Osteocyte (in vitro differentiated cells): ENCODE data around the gene EMILIN2. TPM values are rescaled to one million over a fixed set of nuclear protein-coding genes. Genes with fewer than 3 reads are reported as not detected.

Experiments used
- DNase-seq: peaks from one replicate; pipeline ENCODE4 v3.0.0; 2021; ENCODE audit warnings: mixed read lengths; ENCODE audit not compliant: unreplicated experiment; ENCODE audit errors: extremely low spot score
- H3K27ac Mint-ChIP-seq: one replicate; pipeline ENCODE4 v1.8.0; 2021; ENCODE audit warnings: mild to moderate bottlenecking, mixed read lengths; ENCODE audit not compliant: unreplicated experiment
- H3K27me3 Mint-ChIP-seq: one replicate; pipeline ENCODE4 v1.8.0; 2021; ENCODE audit warnings: mixed read lengths; ENCODE audit not compliant: unreplicated experiment
- H3K36me3 Mint-ChIP-seq: one replicate; pipeline ENCODE4 v1.8.0; 2021; ENCODE audit warnings: mixed read lengths; ENCODE audit not compliant: unreplicated experiment
- H3K4me1 Mint-ChIP-seq: one replicate; pipeline ENCODE4 v1.8.0; 2021; ENCODE audit warnings: mixed read lengths; ENCODE audit not compliant: unreplicated experiment
- H3K4me3 Mint-ChIP-seq: one replicate; pipeline ENCODE4 v1.8.0; 2021; ENCODE audit warnings: mild to moderate bottlenecking, moderate library complexity, mixed read lengths; ENCODE audit not compliant: unreplicated experiment
- H3K9me3 Mint-ChIP-seq: one replicate; pipeline ENCODE4 v1.8.0; 2021; ENCODE audit warnings: mixed read lengths; ENCODE audit not compliant: unreplicated experiment
- total RNA-seq: library from RNA; stranded (reverse); gene quantifications from 2 replicates; pipeline ENCODE4 v1.2.1, GENCODE V29; 2021
- TF ChIP-seq, protein P1 (sequence below): fragments of 200-600 bp; sonication (generic); IDR thresholded peaks from 2 replicates; pipeline ENCODE4 v1.5.0; 2021; ENCODE audit warnings: antibody characterized with exemption, mild to moderate bottlenecking, moderate library complexity

The EMILIN2 gene
- total RNA-seq, 1 donor from 2014 or later = 2.2 TPM

GRCh38 chr18:2879889-2880288, 33.1 kb downstream of the EMILIN2 start:
- Mint-ChIP-seq H3K9me3 (no peaks in the 10 kb centered on the region), H3K36me3 (no peaks in the 10 kb centered on the region), H3K4me3 (no peak overlapping the region), H3K27me3 (no peaks in the 10 kb centered on the region), H3K4me1 (peaks cover 30% of the 10 kb centered on the region), H3K27ac (no peak overlapping the region)
- TF ChIP-seq, protein P1, sequence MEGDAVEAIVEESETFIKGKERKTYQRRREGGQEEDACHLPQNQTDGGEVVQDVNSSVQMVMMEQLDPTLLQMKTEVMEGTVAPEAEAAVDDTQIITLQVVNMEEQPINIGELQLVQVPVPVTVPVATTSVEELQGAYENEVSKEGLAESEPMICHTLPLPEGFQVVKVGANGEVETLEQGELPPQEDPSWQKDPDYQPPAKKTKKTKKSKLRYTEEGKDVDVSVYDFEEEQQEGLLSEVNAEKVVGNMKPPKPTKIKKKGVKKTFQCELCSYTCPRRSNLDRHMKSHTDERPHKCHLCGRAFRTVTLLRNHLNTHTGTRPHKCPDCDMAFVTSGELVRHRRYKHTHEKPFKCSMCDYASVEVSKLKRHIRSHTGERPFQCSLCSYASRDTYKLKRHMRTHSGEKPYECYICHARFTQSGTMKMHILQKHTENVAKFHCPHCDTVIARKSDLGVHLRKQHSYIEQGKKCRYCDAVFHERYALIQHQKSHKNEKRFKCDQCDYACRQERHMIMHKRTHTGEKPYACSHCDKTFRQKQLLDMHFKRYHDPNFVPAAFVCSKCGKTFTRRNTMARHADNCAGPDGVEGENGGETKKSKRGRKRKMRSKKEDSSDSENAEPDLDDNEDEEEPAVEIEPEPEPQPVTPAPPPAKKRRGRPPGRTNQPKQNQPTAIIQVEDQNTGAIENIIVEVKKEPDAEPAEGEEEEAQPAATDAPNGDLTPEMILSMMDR = no peak
- DNase-seq = no peak

DNA sequence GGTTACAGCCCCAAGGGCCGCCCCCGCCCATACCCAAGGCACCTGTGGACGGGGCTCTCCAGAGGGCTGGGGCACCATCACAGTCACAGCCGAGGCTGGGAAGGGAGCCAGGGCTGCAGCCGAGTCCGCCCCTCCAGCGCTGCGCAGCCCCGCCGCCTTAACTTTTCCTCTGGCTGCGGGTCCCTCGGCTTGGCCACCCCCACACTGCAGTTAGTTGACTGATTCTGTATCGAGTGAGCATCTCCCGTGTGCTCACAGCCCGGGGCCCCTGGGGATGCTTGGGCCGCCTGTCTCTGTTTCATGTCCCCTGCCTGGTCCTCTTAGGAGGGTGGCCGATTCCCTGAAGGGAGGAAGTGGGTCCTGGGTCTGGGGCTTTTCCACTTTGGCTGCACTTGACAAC, 33.7 kb downstream of the EMILIN2 start:
- Mint-ChIP-seq H3K27me3 (no peaks in the 10 kb centered on the region), H3K4me3 (no peak overlapping the region), H3K27ac (no peak overlapping the region), H3K36me3 (no peaks in the 10 kb centered on the region), H3K9me3 (no peaks in the 10 kb centered on the region), H3K4me1 (peaks cover 24% of the 10 kb centered on the region)
- TF ChIP-seq, protein P1 = no peak
- peak; percentile 80 for DNase-seq

- Mint-ChIP-seq H3K9me3 (peaks cover under 1% of the 10 kb centered on the region), H3K4me3 (no peak overlapping the region), H3K27ac (peak overlapping the region; percentile 55), H3K4me1 (peaks cover 21% of the 10 kb centered on the region), H3K36me3 (no peaks in the 10 kb centered on the region), H3K27me3 (no peaks in the 10 kb centered on the region)
- TF ChIP-seq, protein P1 = no peak
- DNase-seq = peak; percentile 51
These were observed 34.5 kb downstream of the EMILIN2 start for GRCh38 chr18:2881088-2881839.

DNA sequence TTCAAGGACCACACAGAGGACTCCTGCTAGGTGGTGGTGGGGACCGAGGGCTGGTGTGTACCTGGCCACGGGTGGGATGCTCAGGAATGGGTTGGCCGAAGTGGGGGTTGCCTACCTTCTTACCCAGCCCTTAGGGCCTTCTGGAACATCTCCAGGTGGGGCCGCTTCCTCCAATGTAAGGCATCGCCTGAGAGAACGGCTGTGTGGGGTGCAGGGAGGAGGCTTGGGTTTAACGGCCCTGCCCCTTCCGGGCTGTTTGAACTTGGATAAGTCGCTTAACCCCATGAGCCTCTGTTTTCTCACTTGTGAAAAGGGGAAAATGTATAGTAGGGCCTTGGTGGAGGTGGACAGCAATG, 35.0 kb downstream of the EMILIN2 start:
- DNase-seq = peak; percentile 66
- Mint-ChIP-seq H3K9me3 (peaks cover 6% of the 10 kb centered on the region), H3K27ac (no peak overlapping the region), H3K36me3 (no peaks in the 10 kb centered on the region), H3K4me3 (no peak overlapping the region), H3K4me1 (peaks cover 19% of the 10 kb centered on the region), H3K27me3 (no peaks in the 10 kb centered on the region)
- TF ChIP-seq, protein P1 = no peak

GRCh38 chr18:2882201-2882600, 35.4 kb downstream of the EMILIN2 start:
- H3K27me3 Mint-ChIP-seq = no peaks in the 10 kb centered on the region
- H3K4me3 Mint-ChIP-seq = no peak overlapping the region
- H3K27ac Mint-ChIP-seq = no peak overlapping the region
- H3K4me1 Mint-ChIP-seq = peaks cover 15% of the 10 kb centered on the region
- H3K9me3 Mint-ChIP-seq = peaks cover 7% of the 10 kb centered on the region
- DNase-seq = peak; percentile 49
- no peaks in the 10 kb centered on the region for H3K36me3 Mint-ChIP-seq
- TF ChIP-seq, protein P1 = no peak
